ENCODE results near the gene NAA50.

DNA sequence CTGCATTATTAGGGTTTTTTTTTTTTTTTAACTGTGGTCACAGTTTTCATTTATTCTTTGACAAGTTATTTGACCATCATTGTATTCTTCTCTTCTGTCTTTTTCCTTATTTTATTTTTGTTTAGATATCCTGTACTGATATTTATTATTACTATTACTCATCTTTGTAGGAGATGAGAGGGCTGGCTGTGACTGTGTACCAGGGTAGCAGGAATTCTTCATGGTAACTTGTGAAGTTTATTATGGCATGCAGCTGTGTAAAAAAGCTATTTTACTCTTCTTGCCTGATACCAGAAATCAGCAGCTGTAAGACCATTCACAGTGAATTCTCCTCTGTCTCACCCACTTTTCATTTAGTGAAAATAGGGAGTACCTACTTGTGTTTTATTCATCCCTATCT, 45.3 kb upstream of the NAA50 start:
- TF ChIP-seq, protein P1, sequence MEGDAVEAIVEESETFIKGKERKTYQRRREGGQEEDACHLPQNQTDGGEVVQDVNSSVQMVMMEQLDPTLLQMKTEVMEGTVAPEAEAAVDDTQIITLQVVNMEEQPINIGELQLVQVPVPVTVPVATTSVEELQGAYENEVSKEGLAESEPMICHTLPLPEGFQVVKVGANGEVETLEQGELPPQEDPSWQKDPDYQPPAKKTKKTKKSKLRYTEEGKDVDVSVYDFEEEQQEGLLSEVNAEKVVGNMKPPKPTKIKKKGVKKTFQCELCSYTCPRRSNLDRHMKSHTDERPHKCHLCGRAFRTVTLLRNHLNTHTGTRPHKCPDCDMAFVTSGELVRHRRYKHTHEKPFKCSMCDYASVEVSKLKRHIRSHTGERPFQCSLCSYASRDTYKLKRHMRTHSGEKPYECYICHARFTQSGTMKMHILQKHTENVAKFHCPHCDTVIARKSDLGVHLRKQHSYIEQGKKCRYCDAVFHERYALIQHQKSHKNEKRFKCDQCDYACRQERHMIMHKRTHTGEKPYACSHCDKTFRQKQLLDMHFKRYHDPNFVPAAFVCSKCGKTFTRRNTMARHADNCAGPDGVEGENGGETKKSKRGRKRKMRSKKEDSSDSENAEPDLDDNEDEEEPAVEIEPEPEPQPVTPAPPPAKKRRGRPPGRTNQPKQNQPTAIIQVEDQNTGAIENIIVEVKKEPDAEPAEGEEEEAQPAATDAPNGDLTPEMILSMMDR (conservative IDR thresholded peaks at IDR 0.05; ENCODE audit: low read depth, low read length) = no peak
- TF ChIP-seq EZH2 (IDR thresholded peaks at IDR 0.05; ENCODE audit: borderline replicate concordance, low read depth, low read length, poor library complexity, severe bottlenecking) = no peak
